Ectodermal cell (in vitro differentiated cells): ENCODE measurements around the gene MLLT1. TPM values are rescaled to one million over a fixed set of nuclear protein-coding genes. Genes with fewer than 3 reads are reported as not detected.
"Not testable (repeated sequence)": the region's sequence is repeated elsewhere in the genome, so short reads cannot be mapped to it uniquely, and the experiment has no call there.

Experiments used
- H3K27ac ChIP-seq: 2 replicates; pipeline ENCODE4 v1.7.0; 2013; ENCODE audit warnings: mild to moderate bottlenecking, low read depth, low read length; ENCODE audit not compliant: insufficient read depth, poor library complexity, severe bottlenecking
- H3K27me3 ChIP-seq: 2 replicates; pipeline ENCODE4 v1.7.0; 2013; ENCODE audit warnings: mild to moderate bottlenecking, low read length; ENCODE audit not compliant: insufficient read depth, control insufficient read depth, poor library complexity, severe bottlenecking
- H3K36me3 ChIP-seq: one replicate; pipeline ENCODE4 v1.7.0; 2013; ENCODE audit warnings: low read length; ENCODE audit not compliant: control insufficient read depth, insufficient read depth
- H3K4me1 ChIP-seq: one replicate; pipeline ENCODE4 v1.7.0; 2013; ENCODE audit warnings: low read length; ENCODE audit not compliant: control insufficient read depth, insufficient read depth
- H3K4me3 ChIP-seq: 2 replicates; pipeline ENCODE4 v1.7.0; 2013; ENCODE audit warnings: low read depth, low read length, control low read depth; ENCODE audit not compliant: insufficient read depth
- H3K9me3 ChIP-seq: 2 replicates; pipeline ENCODE4 v1.7.0; 2013; ENCODE audit warnings: mild to moderate bottlenecking, low read length, moderate library complexity; ENCODE audit not compliant: control insufficient read depth
- WGBS, 2 experiments: methylation state at CpG; one replicate each; pipeline ENCODE4 v1.1.7; 2013; ENCODE audit warnings: missing lambda C conversion rate in 2 of 2; 5-methylcytosine and 5-hydroxymethylcytosine counted together
- polyA plus RNA-seq, 4 experiments: library from polyadenylated mRNA; stranded (reverse); fragments of 50-300 nt; gene quantifications; one replicate each; pipeline ENCODE4 v1.2.3, GENCODE V29; 2013

MLLT1 gene
- polyA plus RNA-seq (2013, experiment 1 of 4) = 55.4 TPM
- 61.2 TPM for polyA plus RNA-seq (2013, experiment 2 of 4)
- polyA plus RNA-seq (2013, experiment 3 of 4) = 58.3 TPM
- 61.6 TPM for polyA plus RNA-seq (2013, experiment 4 of 4)

- Histone ChIP-seq H3K9me3 (no peaks in the 10 kb centered on the region), H3K4me3 (peak within 1 kb of the TSS; percentile 90), H3K27me3 (no peaks in the 10 kb centered on the region), H3K4me1 (peaks cover 27% of the 10 kb centered on the region), H3K36me3 (no peaks in the 10 kb centered on the region), H3K27ac (no peak within 1 kb of the TSS)
- WGBS, 2 experiments = 7 to 8% methylated on average over 66 of the region's 66 CpGs
Measured at GRCh38 chr19:6279931-6280591, at the start of gene MLLT1. MLLT1 (minus strand) TSS chr19:6279975; CDS start chr19:6279784, 191 bp downstream.

GRCh38 chr19:6326815-6327214 is 47.0 kb upstream of the MLLT1 start:
- WGBS, 2 experiments = 85 to 86% methylated on average over 5 of the region's 5 CpGs
- Histone ChIP-seq H3K27me3 (no peaks in the 10 kb centered on the region), H3K9me3 (no peaks in the 10 kb centered on the region), H3K36me3 (no peaks in the 10 kb centered on the region), H3K4me1 (no peaks in the 10 kb centered on the region), H3K4me3 (no peak overlapping the region), H3K27ac (no peak overlapping the region)

GRCh38 chr19:6325614-6326013 is 45.8 kb upstream of the MLLT1 start:
- H3K27ac ChIP-seq = no peak overlapping the region
- no peaks in the 10 kb centered on the region for H3K9me3 ChIP-seq
- no peaks in the 10 kb centered on the region for H3K4me1 ChIP-seq
- H3K4me3 ChIP-seq = no peak overlapping the region
- H3K27me3 ChIP-seq = no peaks in the 10 kb centered on the region
- WGBS, 2 experiments = 74 to 81% methylated on average over 4 of the region's 4 CpGs
- H3K36me3 ChIP-seq = no peaks in the 10 kb centered on the region

GRCh38 chr19:6324757-6325156 is 45.0 kb upstream of the MLLT1 start:
- no peaks in the 10 kb centered on the region for H3K27me3 ChIP-seq
- H3K4me3 ChIP-seq = no peak overlapping the region
- H3K4me1 ChIP-seq = no peaks in the 10 kb centered on the region
- WGBS, 2 experiments = 74 to 81% methylated on average over 4 of the region's 4 CpGs
- H3K36me3 ChIP-seq = no peaks in the 10 kb centered on the region
- no peaks in the 10 kb centered on the region for H3K9me3 ChIP-seq
- no peak overlapping the region for H3K27ac ChIP-seq

- Histone ChIP-seq H3K27ac (no peak overlapping the region), H3K27me3 (no peaks in the 10 kb centered on the region), H3K9me3 (no peaks in the 10 kb centered on the region), H3K4me3 (no peak overlapping the region), H3K36me3 (no peaks in the 10 kb centered on the region), H3K4me1 (no peaks in the 10 kb centered on the region)
- WGBS, 2 experiments = 61 to 63% methylated on average over 3 of the region's 3 CpGs
Measured at GRCh38 chr19:6322284-6322683, 42.5 kb upstream of the MLLT1 start.

- H3K4me1 ChIP-seq = no peaks in the 10 kb centered on the region
- 48 to 51% methylated on average over 4 of the region's 4 CpGs for WGBS, 2 experiments
- no peak overlapping the region for H3K4me3 ChIP-seq
- no peaks in the 10 kb centered on the region for H3K9me3 ChIP-seq
- no peaks in the 10 kb centered on the region for H3K36me3 ChIP-seq
- no peak overlapping the region for H3K27ac ChIP-seq
- no peaks in the 10 kb centered on the region for H3K27me3 ChIP-seq
Measured at GRCh38 chr19:6319376-6319775, 39.6 kb upstream of the MLLT1 start.

GRCh38 chr19:6318772-6319171 is 39.0 kb upstream of the MLLT1 start:
- Histone ChIP-seq H3K9me3 (no peaks in the 10 kb centered on the region), H3K27ac (no peak overlapping the region), H3K4me1 (no peaks in the 10 kb centered on the region), H3K4me3 (no peak overlapping the region), H3K36me3 (no peaks in the 10 kb centered on the region), H3K27me3 (no peaks in the 10 kb centered on the region)
- WGBS, 2 experiments = 82 to 85% methylated on average over 4 of the region's 5 CpGs

GRCh38 chr19:6315646-6316045 is 35.9 kb upstream of the MLLT1 start:
- H3K4me1 ChIP-seq, H3K36me3 ChIP-seq, H3K27ac ChIP-seq, H3K9me3 ChIP-seq, H3K4me3 ChIP-seq, H3K27me3 ChIP-seq: not testable (repeated sequence)
- 80 to 85% methylated on average over 5 of the region's 5 CpGs for WGBS, 2 experiments

GRCh38 chr19:6313398-6313969 is 33.7 kb upstream of the MLLT1 start:
- 78 to 85% methylated on average over 5 of the region's 5 CpGs for WGBS, 2 experiments
- no peaks in the 10 kb centered on the region for H3K4me1 ChIP-seq

GRCh38 chr19:6312018-6312417 is 32.2 kb upstream of the MLLT1 start:
- Histone ChIP-seq H3K27ac (no peak overlapping the region), H3K36me3 (no peaks in the 10 kb centered on the region), H3K4me3 (no peak overlapping the region), H3K27me3 (no peaks in the 10 kb centered on the region), H3K9me3 (no peaks in the 10 kb centered on the region), H3K4me1 (no peaks in the 10 kb centered on the region)
- 62 to 64% methylated on average over 9 of the region's 9 CpGs for WGBS, 2 experiments

More at GRCh38 chr19:6313398-6313969, 33.7 kb upstream of the MLLT1 start:
- Histone ChIP-seq H3K27ac (no peak overlapping the region), H3K27me3 (no peaks in the 10 kb centered on the region), H3K36me3 (no peaks in the 10 kb centered on the region), H3K9me3 (no peaks in the 10 kb centered on the region), H3K4me3 (no peak overlapping the region)
